ENCODE measurements around the gene METTL25B.
"Not testable (repeated sequence)": the region's sequence is repeated elsewhere in the genome, so short reads cannot be mapped to it uniquely, and the experiment has no call there.

METTL25B gene

GRCh38 chr1:156747742-156748669 is 19.7 kb downstream of the METTL25B start:
- DNase-seq (ENCODE audit: low read depth in 3 of 3, low spot score in 1 of 3): no peak

GRCh38 chr1:156748670-156749418 is 20.6 kb downstream of the METTL25B start:
- no peak for DNase-seq (ENCODE audit: low read depth in 3 of 3, low spot score in 1 of 3)

GRCh38 chr1:156749419-156750118 is 21.3 kb downstream of the METTL25B start:
- DNase-seq (ENCODE audit: low read depth in 3 of 3, low spot score in 1 of 3): no peak

- DNase-seq (ENCODE audit: low read depth in 3 of 3, low spot score in 1 of 3): no peak
Observed at GRCh38 chr1:156750191-156750672, 22.0 kb downstream of the METTL25B start.

GRCh38 chr1:156750711-156751450 is 22.6 kb downstream of the METTL25B start:
- DNase-seq (ENCODE audit: low read depth in 3 of 3, low spot score in 1 of 3): no peak

- no peak for DNase-seq (ENCODE audit: low read depth in 3 of 3, low spot score in 1 of 3)
Observed at GRCh38 chr1:156751451-156751756, 23.1 kb downstream of the METTL25B start, which contains the start of gene HDGF. TSS of gene HDGF (minus strand) at chr1:156751675. CDS start at chr1:156751429, 246 bp downstream.

- DNase-seq (ENCODE audit: low read depth in 3 of 3, low spot score in 1 of 3): peak; percentile 93 to 95 (median 94)
Observed at GRCh38 chr1:156751757-156752481, 23.6 kb downstream of the METTL25B start.

GRCh38 chr1:156752843-156753482 is 24.7 kb downstream of the METTL25B start:
- DNase-seq (ENCODE audit: low read depth in 3 of 3, low spot score in 1 of 3): no peak

GRCh38 chr1:156754219-156754618 is 25.9 kb downstream of the METTL25B start:
- DNase-seq (ENCODE audit: low read depth in 3 of 3, low spot score in 1 of 3): no peak

- no peak for DNase-seq (ENCODE audit: low read depth in 3 of 3, low spot score in 1 of 3)
Observed at GRCh38 chr1:156755527-156755950, 27.3 kb downstream of the METTL25B start.

GRCh38 chr1:156756355-156756754 is 28.1 kb downstream of the METTL25B start:
- DNase-seq (ENCODE audit: low read depth in 3 of 3, low spot score in 1 of 3): no peak

GRCh38 chr1:156757572-156758253 is 29.4 kb downstream of the METTL25B start:
- not testable (repeated sequence) for DNase-seq (ENCODE audit: low read depth in 3 of 3, low spot score in 1 of 3)

GRCh38 chr1:156760092-156760795 is 32.0 kb downstream of the METTL25B start:
- no peak for DNase-seq (ENCODE audit: low read depth in 3 of 3, low spot score in 1 of 3)

GRCh38 chr1:156760796-156761104 is 32.5 kb downstream of the METTL25B start:
- DNase-seq (ENCODE audit: low read depth in 3 of 3, low spot score in 1 of 3): no peak

- not testable (repeated sequence) for DNase-seq (ENCODE audit: low read depth in 3 of 3, low spot score in 1 of 3)
Observed at GRCh38 chr1:156765136-156765535, 36.9 kb downstream of the METTL25B start.

- no peak for DNase-seq (ENCODE audit: low read depth in 3 of 3, low spot score in 1 of 3)
Observed at GRCh38 chr1:156765666-156766065, 37.4 kb downstream of the METTL25B start.

- DNase-seq (ENCODE audit: low read depth in 3 of 3, low spot score in 1 of 3): no peak
Observed at GRCh38 chr1:156766298-156767100, 38.2 kb downstream of the METTL25B start.
